ENCODE results near the gene CSNK1A1L.

The CSNK1A1L gene

GRCh38 chr13:37105251-37105714 is at the start of gene CSNK1A1L:
CSNK1A1L (minus strand) TSS chr13:37105664; CDS start chr13:37105256, 408 bp downstream.
- TF ChIP-seq CTCF (conservative IDR thresholded peaks at IDR 0.05), result no peak
- peak within 1 kb of the TSS; percentile 41 for H3K27ac ChIP-seq

- no peak for TF ChIP-seq CTCF (conservative IDR thresholded peaks at IDR 0.05)
- no peak overlapping the region for H3K27ac ChIP-seq
These were observed 43.9 kb upstream of the CSNK1A1L start for GRCh38 chr13:37149380-37149779.

GRCh38 chr13:37148501-37148900 is 43.0 kb upstream of the CSNK1A1L start:
- H3K27ac ChIP-seq, result no peak overlapping the region

GRCh38 chr13:37144661-37145060 is 39.2 kb upstream of the CSNK1A1L start:
- no peak overlapping the region for H3K27ac ChIP-seq
- no peak for TF ChIP-seq CTCF (conservative IDR thresholded peaks at IDR 0.05)

More at GRCh38 chr13:37148501-37148900, 43.0 kb upstream of the CSNK1A1L start:
- TF ChIP-seq CTCF (conservative IDR thresholded peaks at IDR 0.05), result no peak

GRCh38 chr13:37143911-37144310 is 38.4 kb upstream of the CSNK1A1L start:
- no peak overlapping the region for H3K27ac ChIP-seq

GRCh38 chr13:37142877-37143276 is 37.4 kb upstream of the CSNK1A1L start:
- H3K27ac ChIP-seq, result no peak overlapping the region
- no peak for TF ChIP-seq CTCF (conservative IDR thresholded peaks at IDR 0.05)

More at GRCh38 chr13:37143911-37144310, 38.4 kb upstream of the CSNK1A1L start:
- no peak for TF ChIP-seq CTCF (conservative IDR thresholded peaks at IDR 0.05)

- no peak for TF ChIP-seq CTCF (conservative IDR thresholded peaks at IDR 0.05)
These were observed 35.5 kb upstream of the CSNK1A1L start for GRCh38 chr13:37141011-37141410.

More at GRCh38 chr13:37141011-37141410, 35.5 kb upstream of the CSNK1A1L start:
- no peak overlapping the region for H3K27ac ChIP-seq

All from VCaP (cell line).